Suprapubic skin (tissue), 4 donors: ENCODE results near the gene ITPK1.

Experiments used
- POLR2A ChIP-seq, 2 donors: fragments of 450-650 bp; IDR thresholded peaks; one replicate each; pipeline ENCODE4 v1.6.1; 2017; ENCODE audit warnings: antibody characterized with exemption in 2 of 2, mild to moderate bottlenecking in 2 of 2, moderate library complexity in 2 of 2
- POLR2AphosphoS5 ChIP-seq, 3 donors: sonication (generic); formaldehyde crosslinking; IDR thresholded peaks; one replicate each; pipeline ENCODE4 v1.6.1; 2017; ENCODE audit warnings: antibody characterized with exemption in 3 of 3
- TF ChIP-seq, protein P1 (sequence below), 2 donors: fragments of 200-600 bp in 1 of 2; fragments of 450-650 bp in 1 of 2; sonication (generic) in 1 of 2; IDR thresholded peaks; one replicate each; pipeline ENCODE4 v1.5.1; 2016 to 2019; ENCODE audit warnings: antibody characterized with exemption in 2 of 2, mild to moderate bottlenecking in 1 of 2, moderate library complexity in 1 of 2

DNA sequence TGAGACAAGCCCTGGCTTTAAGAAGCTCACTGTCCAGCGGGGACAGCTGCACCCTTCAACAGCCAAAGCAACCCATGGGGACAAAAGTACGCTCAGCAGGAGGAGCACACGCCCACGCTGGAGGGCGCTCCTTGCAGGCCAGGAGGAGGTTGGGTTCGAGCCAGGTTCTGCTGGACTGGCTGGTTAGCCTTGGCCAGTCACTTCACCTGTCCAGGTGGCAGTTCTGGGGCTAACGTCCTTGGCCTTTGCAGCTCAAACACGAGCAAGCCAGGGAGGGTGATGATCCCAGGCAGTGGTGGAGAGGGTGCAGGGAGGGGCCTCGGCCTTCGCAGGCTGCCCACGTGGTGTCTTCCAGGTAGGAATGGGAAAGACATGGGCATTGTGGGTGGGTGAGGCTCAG, 179.6 kb downstream of the ITPK1 start:
- TF ChIP-seq POLR2AphosphoS5 (IDR thresholded peaks at IDR 0.05), result no peak
- TF ChIP-seq, protein P1, sequence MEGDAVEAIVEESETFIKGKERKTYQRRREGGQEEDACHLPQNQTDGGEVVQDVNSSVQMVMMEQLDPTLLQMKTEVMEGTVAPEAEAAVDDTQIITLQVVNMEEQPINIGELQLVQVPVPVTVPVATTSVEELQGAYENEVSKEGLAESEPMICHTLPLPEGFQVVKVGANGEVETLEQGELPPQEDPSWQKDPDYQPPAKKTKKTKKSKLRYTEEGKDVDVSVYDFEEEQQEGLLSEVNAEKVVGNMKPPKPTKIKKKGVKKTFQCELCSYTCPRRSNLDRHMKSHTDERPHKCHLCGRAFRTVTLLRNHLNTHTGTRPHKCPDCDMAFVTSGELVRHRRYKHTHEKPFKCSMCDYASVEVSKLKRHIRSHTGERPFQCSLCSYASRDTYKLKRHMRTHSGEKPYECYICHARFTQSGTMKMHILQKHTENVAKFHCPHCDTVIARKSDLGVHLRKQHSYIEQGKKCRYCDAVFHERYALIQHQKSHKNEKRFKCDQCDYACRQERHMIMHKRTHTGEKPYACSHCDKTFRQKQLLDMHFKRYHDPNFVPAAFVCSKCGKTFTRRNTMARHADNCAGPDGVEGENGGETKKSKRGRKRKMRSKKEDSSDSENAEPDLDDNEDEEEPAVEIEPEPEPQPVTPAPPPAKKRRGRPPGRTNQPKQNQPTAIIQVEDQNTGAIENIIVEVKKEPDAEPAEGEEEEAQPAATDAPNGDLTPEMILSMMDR (IDR thresholded peaks at IDR 0.05), result no peak
- no peak for TF ChIP-seq POLR2A (IDR thresholded peaks at IDR 0.05)
